K562 (cell line): ENCODE data around the gene ZNF649. TPM values are rescaled to one million over a fixed set of nuclear protein-coding genes. Genes with fewer than 3 reads are reported as not detected.

Source experiments
- CBX3 ChIP-seq, 2 experiments: IDR thresholded peaks; 1 replicate in 1 of 2; 2 replicates in 1 of 2; pipeline ENCODE4 v1.6.1; 2012; ENCODE audit warnings: inconsistent platforms in 2 of 2, low read length in 2 of 2, borderline replicate concordance in 1 of 2, control low read depth in 1 of 2
- CBX5 ChIP-seq: IDR thresholded peaks from 2 replicates; pipeline ENCODE4 v1.6.1; 2014; ENCODE audit warnings: low read depth, borderline replicate concordance
- CHD1 ChIP-seq: fragments of 200-600 bp; sonication (generic); IDR thresholded peaks from one replicate; pipeline ENCODE4 v1.6.1; 2012; ENCODE audit warnings: mild to moderate bottlenecking, moderate library complexity, low read length, inconsistent platforms
- FOXA1 ChIP-seq: fragments of 450-650 bp; IDR thresholded peaks from 2 replicates; pipeline ENCODE4 v1.6.1; 2016; ENCODE audit warnings: mild to moderate bottlenecking, borderline replicate concordance
- HDAC2 ChIP-seq: fragments of 450-650 bp; IDR thresholded peaks from 2 replicates; pipeline ENCODE4 v1.6.1; 2016; ENCODE audit warnings: mild to moderate bottlenecking
- MCM2 ChIP-seq: fragments of 450-650 bp; IDR thresholded peaks from 2 replicates; pipeline ENCODE4 v1.6.1; 2017; ENCODE audit warnings: low read depth, mild to moderate bottlenecking
- RFX7 ChIP-seq: fragments of 250-450 bp; sonication (Bioruptor Pico); IDR thresholded peaks from 2 replicates; pipeline ENCODE4 v1.5.1; 2021; ENCODE audit warnings: mild to moderate bottlenecking
- SP2 ChIP-seq: IDR thresholded peaks from 2 replicates; pipeline ENCODE4 v1.6.1; 2011; ENCODE audit warnings: mild to moderate bottlenecking, low read depth, low read length, moderate library complexity; ENCODE audit not compliant: poor library complexity, severe bottlenecking; ENCODE audit errors: extremely low read depth
- TRIM24 ChIP-seq, 2 experiments: fragments of 450-650 bp; IDR thresholded peaks; 2 replicates each; pipeline ENCODE4 v1.6.1; 2016
- ZNF431 ChIP-seq: sonication (generic); formaldehyde crosslinking; IDR thresholded peaks from 2 replicates; pipeline ENCODE4 v1.8.0; 2022; ENCODE audit warnings: mild to moderate bottlenecking, missing genetic modification reagents
- ZNF707 ChIP-seq: fragments of 250-450 bp; sonication (Bioruptor Pico); conservative IDR thresholded peaks from 2 replicates; pipeline ENCODE4 v1.8.0; 2022; ENCODE audit warnings: inconsistent platforms, mild to moderate bottlenecking, moderate library complexity
- ZNF778 ChIP-seq: fragments of 450-650 bp; formaldehyde crosslinking; IDR thresholded peaks from 2 replicates; pipeline ENCODE4 v1.4.0; 2020; ENCODE audit warnings: mild to moderate bottlenecking, moderate library complexity
- polyA plus RNA-seq, 8 experiments: library from polyadenylated mRNA; depleted of rRNA in 4 of 8; stranded (reverse) in 5 of 8; unstranded in 3 of 8; fragments of >200 nt; fragmentation: Nextera tagmentation in 2 of 8; fragmentation: Illumina TruSeq in 1 of 8; extraction: Ambion mirVana in 2 of 8; extraction: Trizol in 1 of 8; gene quantifications; 2 replicates each; pipeline versions ENCODE4 v1.2.1 to v1.2.3, GENCODE V29; 2011 to 2014; ENCODE audit warnings: inconsistent platforms in 1 of 8, missing spikeins in 1 of 8
- total RNA-seq, 7 experiments: library from RNA; depleted of rRNA in 6 of 7; stranded (reverse); fragments of >200 nt in 6 of 7; fragmentation: Illumina TruSeq in 2 of 7; extraction: Trizol in 2 of 7; gene quantifications; 2 replicates each; pipeline versions ENCODE4 v1.2.1 to v1.2.3, GENCODE V29; 2011 to 2021; ENCODE audit warnings: low replicate concordance in 1 of 7
- TF ChIP-seq, protein P1 (sequence below), 2 experiments: IDR thresholded peaks; 2 replicates each; pipeline ENCODE4 v1.6.1; 2012; ENCODE audit warnings: improper control_type of control experiment in 2 of 2, low read depth in 2 of 2, low read length in 2 of 2, borderline replicate concordance in 1 of 2
- TF ChIP-seq, protein P2 (sequence below), 2 experiments: fragments of 450-650 bp in 1 of 2; IDR thresholded peaks; 2 replicates each; pipeline ENCODE4 v1.6.1; 2011 to 2017; ENCODE audit warnings: low read depth in 2 of 2, antibody characterized with exemption in 1 of 2, borderline replicate concordance in 1 of 2, low read length in 1 of 2, mild to moderate bottlenecking in 1 of 2, mixed read lengths in 1 of 2; ENCODE audit not compliant: control insufficient read depth in 1 of 2
- TF ChIP-seq, protein P3 (sequence below): fragments of 450-650 bp; IDR thresholded peaks from 2 replicates; pipeline ENCODE4 v1.6.1; 2017; ENCODE audit warnings: mild to moderate bottlenecking, moderate library complexity

The ZNF649 gene
- total and polyA plus RNA-seq, 9 of the 15 experiments (the other 6 are each of a cell fraction or from before 2014, with no cell fraction given), result 1.4 to 14.9 (median 8.3) TPM

DNA sequence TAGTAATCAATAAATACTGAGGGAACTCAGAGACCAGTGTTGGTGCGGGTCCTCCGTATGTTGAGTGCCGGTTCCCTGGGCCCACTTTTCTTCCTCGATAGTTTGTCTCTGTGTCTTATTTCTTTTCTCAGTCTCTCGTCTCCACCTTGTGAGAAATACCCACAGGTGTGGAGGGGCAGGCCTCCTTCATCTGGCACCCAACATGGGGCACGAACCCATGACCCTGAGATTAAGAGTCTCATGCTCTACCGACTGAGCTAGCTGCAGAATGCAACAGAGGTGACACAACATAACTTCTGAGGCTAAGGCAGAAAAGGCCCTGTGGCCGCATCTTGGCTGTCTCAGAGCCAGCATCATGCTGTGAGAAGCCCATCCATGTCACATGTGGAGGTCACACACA lies 17.1 kb upstream of the ZNF649 start (continued):
- TF ChIP-seq, protein P1, sequence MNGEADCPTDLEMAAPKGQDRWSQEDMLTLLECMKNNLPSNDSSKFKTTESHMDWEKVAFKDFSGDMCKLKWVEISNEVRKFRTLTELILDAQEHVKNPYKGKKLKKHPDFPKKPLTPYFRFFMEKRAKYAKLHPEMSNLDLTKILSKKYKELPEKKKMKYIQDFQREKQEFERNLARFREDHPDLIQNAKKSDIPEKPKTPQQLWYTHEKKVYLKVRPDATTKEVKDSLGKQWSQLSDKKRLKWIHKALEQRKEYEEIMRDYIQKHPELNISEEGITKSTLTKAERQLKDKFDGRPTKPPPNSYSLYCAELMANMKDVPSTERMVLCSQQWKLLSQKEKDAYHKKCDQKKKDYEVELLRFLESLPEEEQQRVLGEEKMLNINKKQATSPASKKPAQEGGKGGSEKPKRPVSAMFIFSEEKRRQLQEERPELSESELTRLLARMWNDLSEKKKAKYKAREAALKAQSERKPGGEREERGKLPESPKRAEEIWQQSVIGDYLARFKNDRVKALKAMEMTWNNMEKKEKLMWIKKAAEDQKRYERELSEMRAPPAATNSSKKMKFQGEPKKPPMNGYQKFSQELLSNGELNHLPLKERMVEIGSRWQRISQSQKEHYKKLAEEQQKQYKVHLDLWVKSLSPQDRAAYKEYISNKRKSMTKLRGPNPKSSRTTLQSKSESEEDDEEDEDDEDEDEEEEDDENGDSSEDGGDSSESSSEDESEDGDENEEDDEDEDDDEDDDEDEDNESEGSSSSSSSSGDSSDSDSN (IDR thresholded peaks at IDR 0.05; ENCODE audit: borderline replicate concordance in 1 of 2, low read depth in 2 of 2, low read length in 2 of 2), result no peak
- no peak for TF ChIP-seq HDAC2
- TF ChIP-seq SP2, result no peak
- TF ChIP-seq, protein P2, sequence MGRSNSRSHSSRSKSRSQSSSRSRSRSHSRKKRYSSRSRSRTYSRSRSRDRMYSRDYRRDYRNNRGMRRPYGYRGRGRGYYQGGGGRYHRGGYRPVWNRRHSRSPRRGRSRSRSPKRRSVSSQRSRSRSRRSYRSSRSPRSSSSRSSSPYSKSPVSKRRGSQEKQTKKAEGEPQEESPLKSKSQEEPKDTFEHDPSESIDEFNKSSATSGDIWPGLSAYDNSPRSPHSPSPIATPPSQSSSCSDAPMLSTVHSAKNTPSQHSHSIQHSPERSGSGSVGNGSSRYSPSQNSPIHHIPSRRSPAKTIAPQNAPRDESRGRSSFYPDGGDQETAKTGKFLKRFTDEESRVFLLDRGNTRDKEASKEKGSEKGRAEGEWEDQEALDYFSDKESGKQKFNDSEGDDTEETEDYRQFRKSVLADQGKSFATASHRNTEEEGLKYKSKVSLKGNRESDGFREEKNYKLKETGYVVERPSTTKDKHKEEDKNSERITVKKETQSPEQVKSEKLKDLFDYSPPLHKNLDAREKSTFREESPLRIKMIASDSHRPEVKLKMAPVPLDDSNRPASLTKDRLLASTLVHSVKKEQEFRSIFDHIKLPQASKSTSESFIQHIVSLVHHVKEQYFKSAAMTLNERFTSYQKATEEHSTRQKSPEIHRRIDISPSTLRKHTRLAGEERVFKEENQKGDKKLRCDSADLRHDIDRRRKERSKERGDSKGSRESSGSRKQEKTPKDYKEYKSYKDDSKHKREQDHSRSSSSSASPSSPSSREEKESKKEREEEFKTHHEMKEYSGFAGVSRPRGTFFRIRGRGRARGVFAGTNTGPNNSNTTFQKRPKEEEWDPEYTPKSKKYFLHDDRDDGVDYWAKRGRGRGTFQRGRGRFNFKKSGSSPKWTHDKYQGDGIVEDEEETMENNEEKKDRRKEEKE (IDR thresholded peaks at IDR 0.05; ENCODE audit: borderline replicate concordance in 1 of 2, control insufficient read depth in 1 of 2, low read depth in 2 of 2, low read length in 1 of 2), result no peak
- TF ChIP-seq, protein P3, sequence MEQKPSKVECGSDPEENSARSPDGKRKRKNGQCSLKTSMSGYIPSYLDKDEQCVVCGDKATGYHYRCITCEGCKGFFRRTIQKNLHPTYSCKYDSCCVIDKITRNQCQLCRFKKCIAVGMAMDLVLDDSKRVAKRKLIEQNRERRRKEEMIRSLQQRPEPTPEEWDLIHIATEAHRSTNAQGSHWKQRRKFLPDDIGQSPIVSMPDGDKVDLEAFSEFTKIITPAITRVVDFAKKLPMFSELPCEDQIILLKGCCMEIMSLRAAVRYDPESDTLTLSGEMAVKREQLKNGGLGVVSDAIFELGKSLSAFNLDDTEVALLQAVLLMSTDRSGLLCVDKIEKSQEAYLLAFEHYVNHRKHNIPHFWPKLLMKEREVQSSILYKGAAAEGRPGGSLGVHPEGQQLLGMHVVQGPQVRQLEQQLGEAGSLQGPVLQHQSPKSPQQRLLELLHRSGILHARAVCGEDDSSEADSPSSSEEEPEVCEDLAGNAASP, result no peak
- TF ChIP-seq RFX7 (CRISPR knock-in tag), result no peak
- peak; percentile 81; the same call in 1 of the 2 replicates for TF ChIP-seq CBX5
- no peak for TF ChIP-seq TRIM24 (IDR thresholded peaks at IDR 0.05)
- TF ChIP-seq ZNF707 (CRISPR knock-in tag), result no peak
- peak in 1 of 2 experiments; percentile 31; a peak in 1 of 3 replicates for TF ChIP-seq CBX3 (IDR thresholded peaks at IDR 0.05; ENCODE audit: borderline replicate concordance in 1 of 2, low read length in 2 of 2)
- no peak for TF ChIP-seq ZNF778
- TF ChIP-seq CHD1, result no peak
- no peak for TF ChIP-seq MCM2
- no peak for TF ChIP-seq ZNF431 (CRISPR knock-in tag)
- TF ChIP-seq FOXA1, result no peak
